Measurements from ENCODE around the gene PSMA7.
"Not testable (repeated sequence)": the region's sequence is repeated elsewhere in the genome, so short reads cannot be mapped to it uniquely, and the experiment has no call there.

The PSMA7 gene

DNA sequence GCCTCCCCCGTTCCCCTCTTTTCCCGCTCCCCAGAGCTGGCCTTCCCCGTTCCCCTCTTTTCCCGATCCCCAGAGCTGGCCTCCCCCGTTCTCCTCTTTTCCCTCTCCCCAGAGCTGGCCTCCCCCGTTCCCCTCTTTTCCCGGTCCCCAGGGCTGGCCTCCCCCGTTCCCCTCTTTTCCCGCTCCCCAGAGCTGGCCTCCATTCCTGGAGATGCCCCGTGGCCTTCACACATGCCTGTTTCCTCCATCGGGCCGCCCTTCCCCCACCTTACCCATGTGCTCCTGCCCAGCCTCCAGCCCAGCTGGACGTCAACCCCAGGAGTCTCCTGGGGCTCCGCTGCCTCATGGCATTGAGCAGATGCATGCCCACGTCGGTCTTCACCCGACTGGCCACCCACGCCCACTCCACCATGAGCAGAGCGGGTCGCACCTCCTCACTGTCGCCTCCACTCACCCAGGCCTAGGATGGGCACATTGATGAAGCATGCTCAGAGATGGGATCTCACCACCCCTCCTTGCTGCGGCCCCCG is 8.7 kb upstream of the PSMA7 start:
- no peak for DNase-seq

DNA sequence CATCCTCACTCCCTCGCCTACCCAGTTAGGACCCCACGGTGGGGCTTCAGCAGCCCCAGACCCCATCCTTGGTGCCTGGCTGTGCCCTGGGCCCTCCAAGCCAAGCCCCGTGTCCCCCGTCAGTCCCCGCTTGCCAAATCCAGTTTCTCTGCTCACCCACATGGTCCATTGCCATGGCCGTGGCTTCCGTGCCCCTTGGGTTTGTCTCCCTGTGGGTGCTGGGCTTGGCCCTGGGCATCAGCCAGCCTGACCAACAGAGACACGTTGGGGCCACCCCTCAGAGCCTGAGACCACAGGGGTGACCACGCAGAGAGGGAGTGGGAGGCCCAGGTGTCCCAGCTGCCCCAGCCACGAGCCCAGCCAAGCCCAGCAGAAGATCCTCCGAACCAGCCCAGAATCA is 8.0 kb upstream of the PSMA7 start:
- DNase-seq, result no peak

DNA sequence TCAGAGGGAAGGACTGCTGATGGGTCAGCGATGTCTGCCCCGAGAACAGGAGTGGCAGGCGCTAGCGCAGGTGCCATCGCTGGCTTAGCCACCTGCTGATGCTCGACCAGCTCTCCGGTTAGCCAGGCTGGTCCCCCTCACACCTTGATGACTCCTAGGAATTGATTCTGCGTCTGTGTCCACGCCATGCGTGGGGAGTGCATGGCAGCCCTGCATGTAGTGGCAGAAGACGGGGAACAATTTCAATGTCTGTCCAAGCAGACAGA is 7.0 kb upstream of the PSMA7 start:
- DNase-seq, result no peak

DNA sequence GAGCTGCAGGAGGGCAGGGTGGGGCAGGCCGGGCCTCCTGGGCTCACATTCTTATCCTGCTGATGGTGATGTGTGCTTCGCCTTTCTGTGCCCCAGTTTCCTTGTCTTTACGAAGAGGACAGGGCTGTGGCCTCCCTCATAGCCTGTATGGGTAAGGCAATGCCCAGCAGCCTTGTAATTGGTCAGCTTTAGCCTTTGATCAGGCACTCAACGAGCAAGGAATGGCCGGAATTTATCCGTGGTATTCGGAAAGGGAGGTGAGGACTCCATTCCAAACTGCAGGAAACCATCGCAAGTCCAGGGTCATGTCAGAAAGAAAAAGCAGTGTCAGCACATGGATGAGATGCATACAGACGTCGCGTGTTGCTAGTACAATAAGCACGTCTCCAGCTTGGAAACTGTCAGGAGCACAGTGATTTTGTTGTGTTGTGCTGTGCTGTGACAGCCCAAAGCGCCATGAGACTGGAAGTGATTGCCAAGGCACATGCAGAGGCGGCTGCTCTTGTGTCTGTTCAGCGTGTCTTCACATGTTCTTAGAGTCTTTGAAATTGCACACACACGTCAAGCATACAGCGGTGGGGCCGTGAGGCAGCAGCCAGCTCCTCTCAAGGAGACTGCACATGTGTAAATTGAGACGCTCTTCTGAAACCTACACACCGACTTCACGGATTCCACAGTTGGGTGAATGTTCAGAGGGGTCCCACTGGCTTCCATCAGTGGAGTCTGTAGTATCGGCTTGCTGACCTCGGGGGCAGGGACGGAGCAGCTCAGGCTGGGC is 6.5 kb upstream of the PSMA7 start:
- DNase-seq, result no peak

DNA sequence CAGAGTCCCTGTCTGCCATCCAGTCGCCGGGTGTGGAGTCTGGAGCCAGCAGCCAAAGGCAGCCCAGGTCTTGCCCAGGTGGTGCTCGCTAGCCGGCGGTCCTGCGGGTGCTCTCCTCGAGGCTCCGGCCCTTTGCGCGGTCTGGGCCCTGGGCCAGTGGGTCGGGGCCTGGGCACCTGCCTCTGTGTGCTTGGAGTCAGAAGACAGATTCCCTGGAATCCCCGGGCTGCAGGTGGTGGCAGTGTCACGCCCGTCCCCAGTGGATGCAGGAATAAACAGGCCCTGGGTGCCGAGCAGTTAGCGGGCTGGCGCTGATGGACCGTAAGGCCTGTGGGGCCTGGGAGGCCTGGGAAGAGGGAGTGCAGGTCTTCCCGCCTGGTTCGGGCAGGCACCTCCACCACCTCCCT is 5.7 kb upstream of the PSMA7 start:
- no peak for DNase-seq

DNA sequence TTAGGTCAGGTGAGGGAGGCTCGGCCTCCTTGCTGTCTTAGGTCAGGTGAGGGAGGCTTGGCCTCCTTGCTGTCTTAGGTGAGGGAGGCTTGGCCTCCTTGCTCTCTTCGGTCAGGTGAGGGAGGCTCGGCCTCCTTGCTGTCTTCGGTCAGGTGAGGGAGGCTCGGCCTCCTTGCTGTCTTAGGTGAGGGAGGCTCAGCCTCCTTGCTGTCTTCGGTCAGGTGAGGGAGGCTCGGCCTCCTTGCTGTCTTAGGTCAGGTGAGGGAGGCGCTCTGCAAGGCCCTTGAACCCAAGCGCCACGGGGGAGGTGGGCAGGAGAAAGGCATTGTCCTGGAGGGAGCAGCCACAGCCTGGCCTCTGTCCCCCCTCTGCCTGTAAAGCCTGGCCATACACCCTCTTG is 5.2 kb upstream of the PSMA7 start:
- DNase-seq, result not testable (repeated sequence)

DNA sequence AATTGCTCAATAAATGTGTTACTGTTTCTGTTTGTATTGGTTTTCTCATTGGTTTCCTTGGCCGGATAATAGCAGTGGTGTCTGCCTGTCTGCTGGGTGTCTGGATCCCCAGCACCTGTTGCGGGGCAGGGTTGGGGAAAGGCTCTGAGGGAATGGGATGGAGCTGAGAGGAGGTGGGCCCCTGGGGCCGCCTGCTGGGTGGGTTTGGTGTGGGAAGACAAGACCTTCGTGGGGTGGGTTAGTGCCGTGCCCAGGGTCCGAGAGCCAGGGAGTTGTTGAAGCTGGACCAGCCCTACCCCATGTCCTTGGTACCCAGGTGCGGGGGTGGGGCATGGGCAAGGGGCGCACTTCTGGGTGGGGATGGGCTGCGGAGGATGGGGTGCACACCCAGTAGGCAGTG is 4.3 kb upstream of the PSMA7 start:
- no peak for DNase-seq

DNA sequence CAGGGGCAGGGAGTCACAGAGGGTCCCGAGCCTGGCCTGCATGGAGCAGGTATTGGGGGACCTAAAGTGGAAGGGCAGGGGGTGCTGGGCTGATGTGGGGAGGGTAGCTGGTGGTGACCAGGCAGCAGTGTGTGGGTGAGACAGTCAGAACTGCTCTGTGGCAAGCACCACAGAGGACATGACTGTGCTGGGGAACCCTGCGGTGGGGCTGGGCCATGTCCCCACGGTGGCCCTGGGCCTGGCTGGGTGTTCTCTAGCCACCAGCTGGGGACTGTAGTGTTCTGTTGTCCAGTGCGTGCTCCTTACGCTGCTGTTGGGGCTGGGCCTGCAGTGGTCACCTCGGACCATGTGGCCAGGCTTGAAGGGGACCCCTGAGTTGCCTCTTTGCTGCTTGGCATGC is 3.9 kb upstream of the PSMA7 start:
- DNase-seq, result no peak

DNA sequence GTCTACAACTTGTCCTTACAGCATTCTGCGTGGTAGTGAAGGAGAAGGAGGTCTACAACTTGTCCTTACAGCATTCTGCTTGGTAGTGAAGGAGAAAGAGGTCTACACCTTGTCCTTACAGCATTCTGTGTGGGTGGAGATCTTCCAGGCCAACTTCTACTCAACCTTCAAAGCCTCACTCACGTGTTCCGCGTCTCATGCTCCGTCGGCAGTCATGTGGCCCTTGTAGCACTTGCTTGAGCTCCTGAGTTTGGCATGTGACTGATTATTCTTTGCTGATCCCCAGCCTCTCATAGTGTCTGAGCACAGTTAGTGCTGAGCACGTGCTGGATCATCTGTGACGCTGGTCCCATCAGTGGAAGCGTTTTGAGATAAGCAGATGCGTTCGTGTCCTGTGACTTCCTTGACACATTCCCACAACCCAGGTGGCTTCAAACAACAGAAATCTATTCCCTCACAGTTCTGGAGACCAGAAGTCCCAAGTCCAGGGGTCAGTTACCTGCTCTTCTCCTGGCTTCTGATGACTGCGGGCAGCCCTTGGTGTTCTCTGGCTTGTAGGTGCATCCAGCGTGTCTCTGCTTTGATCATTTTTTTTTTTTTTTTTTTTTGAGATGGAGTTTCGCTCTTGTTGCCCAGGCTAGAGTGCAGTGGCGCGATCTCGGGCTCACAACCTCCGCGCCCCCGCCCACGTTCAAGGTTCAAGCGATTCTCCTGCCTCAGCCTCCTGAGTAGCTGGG is 3.0 kb upstream of the PSMA7 start:
- DNase-seq, result no peak

DNA sequence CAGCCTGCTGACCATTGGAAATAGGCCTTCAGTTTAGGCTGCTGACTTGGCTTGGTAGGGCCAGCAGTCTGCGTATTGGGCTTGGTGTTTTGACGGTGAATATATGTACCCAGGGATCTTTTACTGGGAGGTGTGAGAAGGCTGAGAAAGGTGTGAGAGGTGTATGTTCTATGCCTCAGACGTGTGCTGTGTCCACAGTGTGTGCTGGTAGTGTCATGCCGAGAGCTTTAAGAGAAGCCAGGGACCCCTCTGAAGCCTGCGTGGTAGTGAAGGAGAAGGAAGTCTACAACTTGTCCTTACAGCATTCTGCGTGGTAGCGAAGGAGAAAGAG is 2.5 kb upstream of the PSMA7 start:
- no peak for DNase-seq

DNA sequence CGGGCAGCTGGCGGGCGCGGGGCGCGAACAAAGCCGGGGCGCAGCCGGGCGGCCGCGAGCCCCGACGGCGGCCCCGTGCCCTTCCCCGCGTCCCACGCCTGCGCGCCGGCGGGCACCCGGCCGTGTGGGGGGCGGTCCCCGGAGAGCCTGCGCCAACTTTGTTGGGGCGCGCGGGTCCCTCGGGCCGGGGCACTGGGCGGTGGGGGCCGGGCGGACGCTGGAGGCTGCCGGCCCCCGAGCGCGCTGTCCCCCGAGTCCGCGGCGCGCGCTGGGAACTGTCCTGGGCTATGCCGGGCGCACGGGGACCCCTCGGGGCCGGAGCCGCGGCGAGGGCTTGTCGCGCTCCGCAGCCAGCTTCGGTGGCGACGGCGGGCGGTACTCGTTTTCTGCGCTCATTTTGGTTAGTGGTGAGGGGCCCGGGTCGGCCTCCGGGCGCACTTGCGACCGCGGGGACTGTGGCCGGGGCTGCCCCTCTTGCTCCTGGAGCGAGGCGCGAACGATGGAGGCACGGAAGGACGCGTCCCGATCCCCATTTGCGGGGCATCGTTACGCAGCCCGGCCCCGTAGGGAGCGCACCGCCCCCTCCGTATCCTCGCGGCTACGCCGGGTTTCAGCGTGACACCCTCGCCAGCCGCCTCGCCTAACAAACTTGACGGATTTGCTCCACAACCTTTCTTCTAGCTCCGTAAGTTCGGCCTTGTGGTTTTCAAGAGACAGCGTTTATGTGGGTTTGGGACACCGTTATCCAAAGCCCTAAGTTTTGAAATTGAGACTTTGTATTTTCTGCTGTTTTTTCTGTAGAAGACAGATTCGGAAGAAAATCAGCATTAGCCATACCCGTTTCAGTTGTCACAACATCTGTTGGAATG is 997 bp upstream of the PSMA7 start:
- peak; percentile 13 for DNase-seq

DNA sequence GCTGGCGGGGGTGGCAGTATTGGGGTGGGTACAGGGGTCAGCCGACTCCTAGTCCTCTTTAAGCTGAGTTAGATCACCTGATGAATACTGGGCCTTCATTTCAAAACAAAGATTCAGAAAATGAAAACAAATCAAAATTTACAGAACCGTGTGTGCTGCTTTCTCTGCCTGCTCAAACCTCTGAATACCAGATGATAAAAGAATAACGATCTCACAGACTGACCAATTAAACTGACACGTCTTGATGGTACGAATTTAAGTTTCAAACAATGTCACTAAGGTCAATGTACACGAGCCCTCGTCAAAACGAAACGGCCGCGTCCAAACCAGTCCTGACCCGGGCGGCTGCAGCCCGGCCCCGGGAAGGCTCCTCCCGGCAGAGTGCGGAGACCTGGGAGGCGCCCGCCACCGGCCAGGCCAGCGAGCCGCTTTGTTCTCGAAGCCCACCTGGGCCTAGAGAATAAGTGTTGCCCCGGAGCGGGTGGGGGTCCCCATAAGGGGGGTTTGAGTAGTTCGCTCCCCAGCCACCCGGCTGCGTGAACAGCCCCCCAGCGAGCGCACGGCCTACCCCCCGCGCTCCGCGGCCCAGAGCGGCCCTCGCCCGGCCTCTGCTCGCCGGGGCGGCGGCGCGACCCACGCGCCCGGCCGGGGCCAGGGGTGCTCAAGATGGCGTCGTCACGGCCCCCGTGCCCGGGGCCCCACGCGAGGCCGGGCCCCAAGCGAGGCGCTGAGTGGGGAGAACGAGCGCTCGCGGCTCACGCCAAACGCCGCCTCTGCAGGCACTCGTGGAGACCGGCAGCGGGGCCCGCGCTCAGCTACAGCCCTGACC is 728 bp downstream of the PSMA7 start:
- DNase-seq, result no peak

DNA sequence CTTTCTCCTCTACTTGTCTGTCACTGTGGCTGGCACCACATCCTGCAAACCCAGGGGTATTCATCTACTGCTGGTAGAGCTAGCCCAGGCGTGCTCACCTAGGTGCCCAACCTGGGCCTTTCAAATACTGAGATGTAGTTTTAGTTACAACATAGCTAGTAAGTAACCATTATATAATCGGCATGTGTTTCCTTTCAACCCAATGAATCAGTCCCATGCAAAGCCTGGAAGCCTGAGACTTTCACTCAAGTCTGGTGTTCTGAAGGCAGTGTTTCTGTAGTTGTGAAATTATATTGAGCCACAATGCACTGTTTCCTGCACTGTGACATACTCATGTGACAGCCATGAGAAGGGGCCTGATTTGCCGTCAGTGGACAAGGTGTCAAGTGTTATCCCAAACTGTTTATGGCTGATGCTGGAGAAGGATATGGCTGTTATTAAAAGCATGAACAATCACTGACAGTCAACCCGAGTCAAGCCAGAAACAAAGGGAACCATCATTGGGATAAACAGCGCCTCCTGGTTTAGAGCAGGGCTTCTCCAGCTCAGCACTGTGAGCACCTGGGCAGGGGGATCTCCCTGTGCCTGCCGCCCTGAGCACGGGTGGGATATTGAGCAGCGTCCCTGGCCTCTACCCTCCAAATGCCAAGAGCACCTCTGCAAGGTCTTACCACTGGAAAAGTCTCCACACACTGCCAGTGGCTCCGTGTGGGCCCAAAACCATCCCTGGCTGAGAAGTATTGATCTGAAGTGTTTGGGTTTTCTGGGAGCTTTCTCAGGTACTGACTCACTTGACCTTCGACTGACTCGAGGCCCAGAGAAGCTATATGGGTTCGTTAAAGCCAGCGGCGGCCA is 1.6 kb downstream of the PSMA7 start:
- DNase-seq, result no peak

DNA sequence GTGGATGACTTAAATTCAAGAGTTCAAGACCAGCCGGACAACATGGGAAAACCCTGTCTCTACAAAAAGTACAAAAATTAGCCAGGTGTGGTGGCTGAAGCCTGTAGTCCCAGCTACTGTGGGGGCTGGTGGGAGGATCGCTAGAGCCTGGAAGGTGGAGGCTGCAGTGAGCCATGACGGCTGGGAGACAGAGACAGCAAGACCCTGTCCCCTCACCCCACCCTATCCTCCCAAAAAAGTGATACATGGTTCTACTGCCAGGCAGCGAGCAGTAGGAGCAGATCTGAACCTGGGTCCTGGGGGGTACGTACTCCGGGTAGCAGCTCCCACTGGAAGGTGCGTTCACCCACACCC is 2.2 kb downstream of the PSMA7 start:
- DNase-seq, result no peak

DNA sequence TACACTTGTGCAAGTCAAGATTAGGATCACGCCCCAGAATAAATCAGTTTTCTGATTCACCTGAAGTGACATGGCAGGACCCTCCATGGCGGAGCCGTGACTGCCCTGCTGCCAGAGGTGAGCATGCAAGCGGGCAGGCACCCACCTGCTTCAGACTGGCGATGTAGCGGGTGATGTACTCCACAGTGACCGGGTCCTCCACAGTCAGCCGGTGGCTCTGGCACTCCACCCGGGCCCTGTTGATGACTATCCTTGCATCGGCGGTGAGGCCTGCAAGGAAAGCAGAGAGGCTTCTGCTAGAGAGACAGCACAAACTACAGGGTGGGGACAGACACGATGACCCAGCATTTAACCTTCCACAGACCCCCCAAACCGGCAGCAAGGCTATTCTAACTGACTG is 3.6 kb downstream of the PSMA7 start:
- no peak for DNase-seq

DNA sequence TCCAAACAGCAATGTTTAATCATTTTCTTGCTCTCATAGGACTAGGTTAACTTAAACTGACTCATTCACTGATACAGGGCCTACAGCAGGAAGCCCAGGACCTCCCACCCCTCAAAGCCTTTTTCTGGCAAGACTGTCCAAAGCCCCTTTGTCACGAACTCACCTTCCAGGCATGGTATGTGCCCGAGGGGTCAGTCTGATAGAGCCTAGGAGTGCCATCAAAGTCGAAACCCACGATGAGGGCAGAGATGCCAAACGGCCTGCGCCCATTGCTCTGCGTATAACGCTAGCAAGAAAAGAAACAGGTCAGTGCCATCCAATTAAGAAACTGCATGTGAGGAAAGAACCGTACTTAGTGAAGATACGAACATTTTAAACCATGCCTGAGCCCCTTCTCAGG is 4.3 kb downstream of the PSMA7 start:
- no peak for DNase-seq

DNA sequence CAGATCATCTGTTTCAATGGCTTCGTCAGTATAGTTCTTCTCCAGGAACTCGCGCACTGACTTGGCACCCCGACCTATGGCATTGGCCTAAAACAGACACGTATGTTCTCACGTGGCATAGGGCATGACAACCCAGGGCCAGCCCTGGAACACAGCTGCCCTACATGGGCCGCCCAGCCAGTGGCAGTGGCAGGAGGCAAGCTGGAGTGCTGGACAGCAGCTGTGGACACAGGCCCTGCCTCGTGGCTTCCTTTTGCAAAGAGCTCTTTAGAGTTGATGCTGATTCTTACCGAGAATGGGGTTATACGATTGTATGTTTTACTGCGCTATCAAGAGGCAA is 5.0 kb downstream of the PSMA7 start:
- DNase-seq, result no peak

DNA sequence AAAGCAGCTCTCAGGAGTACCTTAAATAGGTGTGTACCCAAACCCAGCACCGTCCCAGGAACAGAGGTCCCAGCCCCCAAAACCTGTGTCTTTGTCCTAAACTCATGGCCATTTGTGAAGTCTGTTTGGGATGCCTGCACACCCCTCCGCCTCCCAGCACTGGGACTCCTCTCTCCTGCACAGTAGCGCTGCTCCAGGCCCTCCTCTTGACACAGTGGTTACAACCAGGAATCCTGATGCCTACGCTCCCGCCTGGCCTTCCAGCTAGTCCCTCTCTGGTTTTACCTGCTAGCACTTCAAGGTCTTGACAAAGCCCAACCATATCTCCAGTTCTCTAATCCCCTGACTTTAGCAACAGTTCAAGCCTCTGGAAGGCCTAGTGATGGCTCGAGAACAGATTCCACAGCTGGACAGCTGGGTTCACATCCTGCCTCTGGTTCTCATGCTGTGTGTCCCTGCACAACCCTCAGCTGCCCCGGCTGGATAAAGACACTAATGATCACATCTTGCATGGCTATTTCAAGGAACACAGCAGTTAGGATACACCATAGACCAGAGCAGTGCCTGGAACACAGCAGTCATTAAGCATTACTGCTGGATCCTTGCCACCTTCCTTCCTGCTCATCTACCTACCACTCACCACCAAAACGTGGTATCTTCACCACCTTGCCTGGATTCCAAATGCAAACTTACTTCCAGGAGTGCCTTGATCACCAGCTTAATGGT is 5.6 kb downstream of the PSMA7 start:
- DNase-seq, result no peak

DNA sequence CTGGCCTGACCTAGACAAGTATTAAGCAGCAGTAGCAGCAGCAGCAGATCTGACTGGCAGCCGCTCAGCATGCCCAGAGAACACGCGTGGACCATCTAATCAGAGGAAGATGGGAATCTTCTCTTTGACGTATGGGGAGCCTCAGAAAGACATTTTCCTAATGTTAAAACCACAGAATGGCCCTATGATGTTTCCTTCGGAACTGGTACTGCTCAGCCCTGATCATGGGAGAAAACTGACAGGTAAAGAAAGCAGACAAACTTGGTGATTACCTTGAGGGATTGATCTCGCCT is 6.2 kb downstream of the PSMA7 start:
- DNase-seq, result no peak

DNA sequence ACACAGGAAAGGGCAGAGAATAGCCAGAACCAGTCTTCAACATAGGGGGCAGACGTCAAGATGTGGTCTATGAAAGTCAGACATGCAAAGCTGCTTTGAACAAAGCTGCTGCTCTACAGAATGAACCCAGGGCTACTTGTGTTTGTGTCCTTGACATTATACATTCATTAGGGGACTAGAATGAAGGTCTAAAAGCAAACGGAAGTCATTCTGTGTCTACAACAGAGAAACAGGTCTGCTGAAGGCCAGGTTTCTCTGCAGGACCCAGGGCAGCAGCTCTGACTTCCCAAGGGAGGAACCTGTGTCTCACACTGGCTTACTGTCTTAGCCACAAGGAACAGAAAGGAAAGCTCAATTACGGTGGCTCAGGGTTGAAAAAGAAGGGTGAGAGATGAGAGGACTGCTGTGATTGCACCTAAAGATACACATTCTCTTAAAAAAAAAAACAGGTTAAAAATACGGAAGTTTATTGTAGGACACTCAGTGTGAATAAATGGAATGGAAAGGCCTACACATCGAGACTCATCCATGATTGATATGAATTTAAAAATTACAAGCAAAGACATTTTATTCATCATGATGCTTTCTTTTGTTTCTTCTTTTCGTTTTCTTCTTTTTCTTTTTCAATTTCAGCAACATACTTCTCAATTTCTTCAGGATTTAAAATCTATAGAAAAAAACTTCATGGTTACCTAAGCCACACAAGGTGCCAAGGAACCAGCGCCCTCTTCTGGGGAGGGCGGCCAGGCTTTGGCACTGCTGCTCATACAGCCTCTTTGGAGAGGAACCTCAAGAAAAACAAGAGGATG is 6.7 kb downstream of the PSMA7 start:
- DNase-seq, result peak; percentile 7

All from NCI-H2029 (cell line).